DND-41 (cell line): Measurements from ENCODE around the gene DYNC1H1.

Source experiments
- ATAC-seq: fragments of 200-7000 bp; cut with Tn5 transposase; 3 replicates; pipeline ENCODE4 v1.9.1; 2021; ENCODE audit warnings: low read depth; ENCODE audit not compliant: insufficient read depth
- DNase-seq: peaks from one replicate; pipeline ENCODE4 v3.0.0-alpha.2; 2020
- H2AFZ ChIP-seq: 2 replicates; pipeline ENCODE4 v1.6.0; 2012; ENCODE audit warnings: low read depth, low read length
- H3K27ac ChIP-seq: 2 replicates; pipeline ENCODE4 v1.5.1; 2012; ENCODE audit warnings: low read length, inconsistent platforms
- H3K27me3 ChIP-seq: fragments of 200-600 bp; sonication (generic); 2 replicates; pipeline ENCODE4 v1.6.0; 2012; ENCODE audit warnings: low read length, mild to moderate bottlenecking, inconsistent platforms; ENCODE audit not compliant: insufficient read depth, poor library complexity
- H3K36me3 ChIP-seq: 2 replicates; pipeline ENCODE4 v1.5.1; 2012; ENCODE audit warnings: low read length, inconsistent platforms; ENCODE audit not compliant: insufficient read depth
- H3K4me1 ChIP-seq: 2 replicates; pipeline ENCODE4 v1.5.1; 2012; ENCODE audit warnings: mild to moderate bottlenecking, low read length; ENCODE audit not compliant: insufficient read depth
- H3K4me2 ChIP-seq: 2 replicates; pipeline ENCODE4 v1.6.0; 2012; ENCODE audit warnings: mild to moderate bottlenecking, moderate library complexity, low read length, inconsistent platforms; ENCODE audit not compliant: insufficient read depth
- H3K4me3 ChIP-seq, 2 experiments: fragments of 200-600 bp in 1 of 2; shearing (Covaris generic) in 1 of 2; 2 replicates each; pipeline ENCODE4 v1.5.1; 2012 to 2016; ENCODE audit warnings: inconsistent platforms in 2 of 2, low read length in 2 of 2, mild to moderate bottlenecking in 2 of 2, low read depth in 1 of 2, moderate library complexity in 1 of 2
- H3K79me2 ChIP-seq: 2 replicates; pipeline ENCODE4 v1.6.0; 2012; ENCODE audit warnings: low read length, inconsistent platforms; ENCODE audit not compliant: insufficient read depth
- H3K9ac ChIP-seq: 2 replicates; pipeline ENCODE4 v1.6.0; 2012; ENCODE audit warnings: low read depth, mild to moderate bottlenecking, inconsistent platforms, low read length, moderate library complexity
- H3K9me3 ChIP-seq: 2 replicates; pipeline ENCODE4 v1.5.1; 2012; ENCODE audit warnings: low read length, moderate library complexity, mild to moderate bottlenecking, inconsistent platforms; ENCODE audit not compliant: insufficient read depth, severe bottlenecking
- H4K20me1 ChIP-seq: 2 replicates; pipeline ENCODE4 v1.6.0; 2012; ENCODE audit warnings: low read length; ENCODE audit not compliant: insufficient read depth
- CTCF ChIP-seq: IDR thresholded peaks from 2 replicates; pipeline ENCODE4 v1.5.1; 2012; ENCODE audit warnings: borderline replicate concordance, low read length, moderate library complexity, mild to moderate bottlenecking; ENCODE audit not compliant: poor library complexity, severe bottlenecking; ENCODE audit errors: extremely low read depth
- EZH2 ChIP-seq: IDR thresholded peaks from 3 replicates; pipeline ENCODE4 v1.6.1; 2012; ENCODE audit warnings: borderline replicate concordance, low read depth, mild to moderate bottlenecking, moderate library complexity, low read length, inconsistent platforms; ENCODE audit not compliant: severe bottlenecking

DYNC1H1 gene

GRCh38 chr14:101922866-101923265, 41.5 kb upstream of the DYNC1H1 start:
- Histone ChIP-seq H3K27me3 (no peaks in the 10 kb centered on the region), H3K79me2 (no peaks in the 10 kb centered on the region), H4K20me1 (no peaks in the 10 kb centered on the region; the same call in 1 of the 2 replicates), H2AFZ (no peak overlapping the region), H3K9me3 (no peaks in the 10 kb centered on the region), H3K4me1 (no peaks in the 10 kb centered on the region), H3K9ac (no peak overlapping the region), H3K36me3 (peaks cover 49% of the 10 kb centered on the region), H3K4me3 (no peak overlapping the region), H3K4me2 (no peak overlapping the region), H3K27ac (no peak overlapping the region)
- DNase-seq = no peak
- no peak for ATAC-seq
- TF ChIP-seq EZH2 (no peak), CTCF (no peak)

GRCh38 chr14:101925152-101925551, 39.2 kb upstream of the DYNC1H1 start:
- Histone ChIP-seq H3K79me2 (no peaks in the 10 kb centered on the region), H3K27me3 (no peaks in the 10 kb centered on the region), H3K9ac (no peak overlapping the region), H3K4me2 (no peak overlapping the region), H3K27ac (no peak overlapping the region), H3K4me3 (no peak overlapping the region), H4K20me1 (no peaks in the 10 kb centered on the region; the same call in 1 of the 2 replicates), H3K4me1 (no peaks in the 10 kb centered on the region), H3K36me3 (peaks cover 37% of the 10 kb centered on the region), H2AFZ (no peak overlapping the region), H3K9me3 (no peaks in the 10 kb centered on the region)
- ATAC-seq (no peak), DNase-seq (no peak)
- TF ChIP-seq EZH2 = no peak
- TF ChIP-seq CTCF = no peak

GRCh38 chr14:101926085-101926484, 38.3 kb upstream of the DYNC1H1 start:
- H3K4me3 ChIP-seq = no peak overlapping the region
- ATAC-seq (no peak), DNase-seq (no peak)
- H3K36me3 ChIP-seq = peaks cover 27% of the 10 kb centered on the region
- H2AFZ ChIP-seq = no peak overlapping the region
- TF ChIP-seq CTCF (no peak), EZH2 (no peak)
- no peak overlapping the region for H3K27ac ChIP-seq
- no peaks in the 10 kb centered on the region for H3K9me3 ChIP-seq
- H3K79me2 ChIP-seq = no peaks in the 10 kb centered on the region
- no peaks in the 10 kb centered on the region for H3K4me1 ChIP-seq
- no peaks in the 10 kb centered on the region; the same call in 1 of the 2 replicates for H4K20me1 ChIP-seq
- no peak overlapping the region for H3K4me2 ChIP-seq
- no peaks in the 10 kb centered on the region for H3K27me3 ChIP-seq
- H3K9ac ChIP-seq = no peak overlapping the region

GRCh38 chr14:101926620-101927019, 37.8 kb upstream of the DYNC1H1 start:
- no peaks in the 10 kb centered on the region; the same call in 1 of the 2 replicates for H4K20me1 ChIP-seq
- H3K4me3 ChIP-seq = no peak overlapping the region
- H3K4me1 ChIP-seq = no peaks in the 10 kb centered on the region
- ATAC-seq (no peak), DNase-seq (no peak)
- no peaks in the 10 kb centered on the region for H3K9me3 ChIP-seq
- no peak overlapping the region for H3K4me2 ChIP-seq
- TF ChIP-seq CTCF = no peak
- no peak for TF ChIP-seq EZH2
- H3K36me3 ChIP-seq = peaks cover 23% of the 10 kb centered on the region
- H3K79me2 ChIP-seq = no peaks in the 10 kb centered on the region
- H3K9ac ChIP-seq = no peak overlapping the region
- no peaks in the 10 kb centered on the region for H3K27me3 ChIP-seq
- H3K27ac ChIP-seq = no peak overlapping the region
- no peak overlapping the region for H2AFZ ChIP-seq
